Activated CD8-positive, alpha-beta memory T cell treated with anti-CD3 and anti-CD28 coated beads, Interleukin-2, amount 50 U/mL, for 4 hours (primary cell): Measurements from ENCODE around the gene SCRG1.

Experiments used
- DNase-seq: peaks from one replicate; pipeline ENCODE4 v3.0.0-alpha.2; 2020

The SCRG1 gene

DNA sequence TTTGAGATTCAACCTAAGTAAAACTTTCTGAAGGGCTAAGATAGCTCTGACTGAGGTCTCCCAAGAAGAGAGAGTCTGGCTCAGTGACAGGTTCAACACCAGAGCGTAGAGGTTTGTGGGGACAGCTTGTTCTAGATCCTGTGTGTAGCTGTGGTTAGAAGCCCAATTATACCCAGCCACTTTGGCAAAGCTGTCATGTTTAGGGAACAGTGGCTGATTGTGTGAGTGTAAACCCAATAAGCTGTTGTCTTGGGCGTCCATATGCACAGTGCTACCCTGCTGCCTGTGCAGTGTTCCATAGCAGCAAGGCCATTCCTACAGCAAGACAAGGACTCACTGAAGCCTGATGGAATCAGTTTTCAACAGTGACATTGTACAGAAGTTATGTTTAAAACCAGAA lies 11.2 kb upstream of the SCRG1 start:
- no peak for DNase-seq

DNA sequence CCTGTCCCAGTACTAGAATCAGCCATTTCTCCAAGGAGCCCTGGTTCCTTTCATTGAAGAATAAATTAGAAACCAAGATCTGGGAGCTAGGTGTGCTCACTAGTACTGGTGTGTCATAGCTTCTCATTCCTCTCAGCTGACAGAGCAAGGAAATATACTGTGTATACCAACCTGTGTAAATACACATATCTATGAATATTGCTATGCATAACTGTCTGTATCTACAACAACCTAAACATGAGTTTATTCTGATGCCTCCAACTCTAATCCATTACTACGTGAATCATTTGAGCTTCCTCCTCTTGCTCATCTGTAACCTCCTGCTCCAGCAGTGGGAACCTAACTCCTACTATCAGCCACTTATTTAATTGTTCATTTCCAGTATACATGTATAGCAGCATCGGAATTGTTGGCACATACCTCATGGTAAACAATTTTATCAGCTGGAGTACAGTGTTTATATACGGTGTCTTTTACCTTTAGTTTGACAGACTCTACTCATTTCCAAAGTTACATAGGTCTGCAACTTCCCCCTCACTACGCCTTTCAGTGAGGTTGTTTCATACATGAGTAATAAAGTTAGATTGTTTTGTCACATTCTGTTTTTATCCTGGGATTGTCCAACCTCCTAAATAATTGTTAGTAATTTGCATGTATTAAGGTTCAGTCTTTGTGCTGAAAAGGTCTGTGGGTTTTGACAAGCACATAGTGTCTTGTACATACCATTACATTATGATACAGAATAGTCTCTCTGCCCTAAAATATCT lies 7.1 kb upstream of the SCRG1 start:
- no peak for DNase-seq

DNA sequence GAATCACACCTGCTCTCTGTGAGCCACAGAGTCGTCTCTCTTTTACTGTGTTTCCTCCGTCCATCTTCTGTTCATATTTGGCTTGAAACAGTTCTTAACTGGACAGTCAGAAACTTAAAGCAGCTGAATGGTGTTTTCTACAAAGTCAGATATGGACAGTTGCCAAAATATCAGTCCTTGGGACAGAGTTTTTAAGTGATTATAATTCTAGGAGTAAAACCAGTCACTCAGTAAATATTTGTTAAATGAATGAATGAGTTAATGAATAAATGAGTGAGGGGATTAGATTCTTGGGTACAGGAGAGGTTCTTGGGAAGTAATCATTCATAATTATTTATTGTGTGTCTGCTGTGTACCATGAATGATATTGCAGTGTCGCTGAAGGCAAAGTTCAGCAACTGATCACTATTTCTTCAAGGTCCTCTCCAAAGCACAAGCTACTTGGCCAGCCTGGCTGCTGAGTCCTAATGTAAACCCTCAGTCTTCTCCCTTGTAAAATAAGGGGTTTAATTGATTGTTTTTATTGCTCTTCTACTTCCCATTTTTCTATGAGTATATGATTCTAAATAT lies 5.5 kb upstream of the SCRG1 start:
- DNase-seq: no peak

DNA sequence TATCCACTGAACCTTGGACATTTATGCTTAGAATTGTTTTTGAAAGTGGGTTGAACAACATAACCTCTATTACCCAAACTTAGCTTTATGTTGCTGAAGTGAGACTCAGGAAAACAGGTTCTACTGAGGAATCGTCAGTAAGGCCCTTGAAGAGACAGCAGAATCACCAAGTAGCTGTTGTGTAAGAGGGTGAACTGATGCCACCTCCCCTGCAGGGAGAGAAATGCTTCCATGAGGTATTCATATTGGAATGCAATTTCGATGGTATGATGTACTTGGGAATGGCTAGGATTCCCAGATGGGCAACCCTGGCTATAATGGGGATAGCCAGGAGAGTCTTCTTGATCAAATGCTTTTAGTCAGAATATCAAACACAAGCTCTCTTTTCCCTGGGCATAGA lies 4.1 kb upstream of the SCRG1 start:
- no peak for DNase-seq

DNA sequence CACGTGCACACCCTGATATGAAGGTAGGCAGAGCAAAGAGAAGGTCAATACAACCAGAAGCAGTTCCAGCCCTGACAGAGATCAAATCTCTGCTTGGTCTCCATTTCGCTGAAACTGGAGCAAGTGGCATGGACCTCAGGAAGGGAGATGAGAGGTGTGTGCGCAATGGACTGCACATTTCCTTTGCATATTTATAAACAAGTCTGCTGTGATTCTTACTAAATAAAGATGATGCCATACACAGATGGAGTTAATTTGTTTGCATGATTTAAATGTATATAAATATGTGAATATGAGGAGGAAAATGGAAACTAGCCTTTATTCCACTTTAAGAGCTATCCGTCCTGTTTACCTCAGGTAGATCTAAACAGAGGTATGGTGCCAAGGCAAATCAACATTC lies 2.1 kb upstream of the SCRG1 start:
- no peak for DNase-seq

DNA sequence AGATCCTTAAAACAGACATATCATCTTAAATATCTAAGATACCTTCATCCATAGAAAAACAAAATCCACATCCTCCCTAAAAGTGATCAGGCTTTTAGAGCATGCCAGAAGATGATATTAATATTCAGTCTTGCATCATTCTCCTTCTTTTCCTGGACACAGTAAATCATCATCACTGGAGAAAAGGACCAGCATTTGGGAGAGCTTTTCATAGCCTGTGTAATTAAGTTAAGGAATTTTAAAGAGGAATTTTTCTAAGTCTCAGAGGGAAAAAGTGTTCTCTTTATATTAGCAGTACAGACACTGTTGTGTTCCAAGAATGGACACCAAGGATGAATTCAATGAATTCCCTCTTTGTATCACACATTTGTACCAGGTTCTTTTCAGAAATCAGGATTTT lies 696 bp downstream of the SCRG1 start:
- DNase-seq: no peak

DNA sequence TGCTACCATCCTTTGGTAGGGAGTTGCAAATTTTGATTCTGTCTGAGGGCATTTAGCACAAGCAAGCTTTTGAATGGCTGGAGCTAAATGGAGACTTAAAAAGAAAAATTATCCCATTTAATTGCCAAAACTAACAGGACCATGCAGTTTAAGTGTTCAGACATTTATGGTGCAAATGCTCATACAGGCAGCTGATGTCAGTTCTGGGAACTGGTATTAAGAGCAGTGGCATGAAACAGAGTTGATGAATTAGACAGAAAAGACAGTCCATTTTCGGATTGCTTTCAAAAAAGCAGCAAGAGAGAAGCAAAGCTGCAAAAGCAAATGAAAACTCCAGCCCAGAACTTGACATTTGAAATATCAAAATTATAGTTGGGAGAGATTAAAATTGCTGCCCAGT lies 1.3 kb downstream of the SCRG1 start:
- no peak for DNase-seq

DNA sequence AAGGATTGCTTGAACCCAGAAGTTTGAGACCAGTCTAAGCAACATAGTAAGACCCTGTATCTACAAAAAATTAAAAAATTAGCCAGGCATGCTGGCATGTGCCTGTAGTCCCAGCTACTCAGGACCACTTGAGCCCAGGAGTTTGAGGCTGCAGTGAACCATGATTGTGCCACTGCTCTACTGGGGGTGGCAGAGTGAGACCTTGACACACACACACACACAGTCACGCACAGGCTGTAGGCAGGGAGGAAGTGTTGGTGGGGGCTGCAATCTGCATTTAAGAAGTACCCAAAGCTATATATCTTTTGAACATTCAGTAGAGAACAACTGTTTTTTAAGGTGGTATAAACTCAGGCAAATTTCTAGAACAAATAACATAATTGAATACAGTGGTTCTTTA lies 7.2 kb downstream of the SCRG1 start:
- DNase-seq: no peak

DNA sequence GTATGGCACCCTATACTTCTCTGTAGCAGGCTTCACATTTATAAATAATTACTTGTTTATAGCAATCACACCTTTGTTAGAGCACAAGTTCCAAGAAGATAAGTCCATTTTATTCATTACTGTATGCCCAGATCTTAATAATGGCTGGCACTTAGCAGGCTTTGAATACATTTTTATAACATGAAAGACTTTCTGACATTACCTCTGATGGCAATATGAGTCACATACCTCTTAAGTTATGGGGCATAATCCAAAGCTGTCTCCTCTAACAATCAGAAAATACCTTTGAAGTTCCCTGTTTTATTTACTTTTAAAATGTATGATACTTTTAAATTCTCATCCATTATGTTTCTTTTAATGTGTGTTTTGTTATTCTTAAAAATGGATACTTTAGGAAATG lies 12.2 kb downstream of the SCRG1 start:
- no peak for DNase-seq

DNA sequence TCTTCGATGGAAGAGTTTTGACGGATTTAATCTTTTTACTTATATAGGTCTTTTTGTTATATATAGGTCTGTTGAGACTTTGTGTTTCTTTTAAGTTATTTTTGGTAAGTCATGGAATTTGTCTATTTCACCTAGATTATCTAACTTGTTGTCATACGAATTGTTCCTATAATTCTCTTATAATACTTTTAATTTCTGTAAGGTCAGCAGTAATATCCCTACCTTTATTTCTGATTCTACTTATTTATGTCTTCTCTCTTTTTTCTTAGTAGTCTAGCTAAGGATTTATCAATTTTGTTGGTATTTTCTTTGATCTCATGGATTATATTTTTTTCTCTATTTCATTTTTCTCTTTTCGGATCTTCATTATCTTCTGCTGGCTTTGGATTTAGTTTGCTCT lies 16.6 kb downstream of the SCRG1 start:
- no peak for DNase-seq

DNA sequence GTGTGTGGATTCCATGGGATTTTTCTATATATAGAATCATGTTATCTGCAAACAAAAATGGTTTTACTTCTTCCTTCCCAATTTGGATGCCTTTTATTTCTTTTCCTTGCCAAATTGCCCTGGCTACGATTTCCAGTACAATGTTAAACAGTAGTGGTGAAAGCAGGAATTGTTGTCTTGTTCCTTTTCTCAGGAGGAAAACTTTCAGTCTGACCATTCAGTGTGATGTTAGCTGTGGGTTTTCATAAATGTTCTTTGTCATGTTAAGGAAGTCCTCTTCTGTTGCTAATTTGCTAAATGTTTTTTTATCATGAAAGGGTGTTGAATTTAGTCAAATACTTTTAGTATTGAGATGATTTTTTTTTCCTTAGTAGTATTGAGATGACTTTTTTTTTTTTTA lies 17.3 kb downstream of the SCRG1 start:
- DNase-seq: no peak

DNA sequence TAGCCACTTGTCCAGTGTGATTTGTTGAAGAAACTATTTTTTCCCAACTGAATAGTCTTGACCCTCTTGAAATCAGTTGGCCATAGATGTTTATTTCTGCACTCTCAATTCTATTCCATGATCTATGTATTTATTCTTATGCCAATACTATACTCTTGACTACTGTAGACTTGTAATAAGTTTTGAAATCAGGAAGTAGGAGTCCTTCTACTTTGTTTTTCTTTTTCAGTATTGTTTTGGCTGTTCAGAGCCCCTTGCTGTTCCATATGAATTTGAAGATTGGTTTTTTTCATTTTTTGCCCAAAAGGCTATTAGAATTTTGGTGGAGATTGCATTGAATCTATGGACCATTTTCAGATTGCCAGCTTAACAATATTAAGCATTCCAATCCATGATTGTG lies 17.9 kb downstream of the SCRG1 start:
- DNase-seq: no peak

DNA sequence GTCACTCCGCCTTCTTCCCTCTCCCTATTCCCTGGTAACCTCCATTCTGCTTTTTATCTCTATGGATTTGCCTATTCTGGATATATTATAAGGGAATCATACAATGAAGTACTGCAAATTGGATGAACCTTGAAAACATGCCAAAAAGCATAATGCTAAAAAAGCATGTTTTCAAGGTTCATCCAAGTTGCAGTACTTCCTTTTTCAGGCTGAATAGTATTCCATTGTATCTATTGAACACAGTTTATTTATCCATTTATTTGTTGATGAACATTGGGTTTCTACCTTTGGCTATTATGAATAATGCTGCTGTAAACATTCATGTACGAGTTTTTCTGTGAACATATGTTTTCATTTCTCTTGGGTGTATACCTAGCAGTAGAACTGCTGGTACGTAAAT lies 19.0 kb downstream of the SCRG1 start:
- no peak for DNase-seq

DNA sequence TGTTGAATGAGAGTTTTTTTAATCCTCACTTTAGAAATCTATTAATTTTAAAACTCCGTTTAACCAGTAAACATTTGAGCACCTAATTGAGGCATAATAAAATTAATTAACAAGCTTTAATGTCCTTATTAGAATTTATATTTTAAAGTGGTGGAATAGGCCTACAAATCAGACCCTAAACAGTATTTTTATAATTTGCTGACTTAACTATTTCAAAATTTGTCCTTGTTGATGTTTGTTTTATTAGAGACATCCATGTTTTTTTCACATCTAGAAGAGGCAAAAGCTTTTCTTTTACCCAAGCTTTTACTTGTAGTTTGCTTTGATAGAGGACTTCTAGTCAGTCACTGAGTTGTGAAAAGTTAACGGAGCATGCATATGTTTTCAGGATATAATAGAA lies 24.3 kb downstream of the SCRG1 start:
- DNase-seq: no peak

DNA sequence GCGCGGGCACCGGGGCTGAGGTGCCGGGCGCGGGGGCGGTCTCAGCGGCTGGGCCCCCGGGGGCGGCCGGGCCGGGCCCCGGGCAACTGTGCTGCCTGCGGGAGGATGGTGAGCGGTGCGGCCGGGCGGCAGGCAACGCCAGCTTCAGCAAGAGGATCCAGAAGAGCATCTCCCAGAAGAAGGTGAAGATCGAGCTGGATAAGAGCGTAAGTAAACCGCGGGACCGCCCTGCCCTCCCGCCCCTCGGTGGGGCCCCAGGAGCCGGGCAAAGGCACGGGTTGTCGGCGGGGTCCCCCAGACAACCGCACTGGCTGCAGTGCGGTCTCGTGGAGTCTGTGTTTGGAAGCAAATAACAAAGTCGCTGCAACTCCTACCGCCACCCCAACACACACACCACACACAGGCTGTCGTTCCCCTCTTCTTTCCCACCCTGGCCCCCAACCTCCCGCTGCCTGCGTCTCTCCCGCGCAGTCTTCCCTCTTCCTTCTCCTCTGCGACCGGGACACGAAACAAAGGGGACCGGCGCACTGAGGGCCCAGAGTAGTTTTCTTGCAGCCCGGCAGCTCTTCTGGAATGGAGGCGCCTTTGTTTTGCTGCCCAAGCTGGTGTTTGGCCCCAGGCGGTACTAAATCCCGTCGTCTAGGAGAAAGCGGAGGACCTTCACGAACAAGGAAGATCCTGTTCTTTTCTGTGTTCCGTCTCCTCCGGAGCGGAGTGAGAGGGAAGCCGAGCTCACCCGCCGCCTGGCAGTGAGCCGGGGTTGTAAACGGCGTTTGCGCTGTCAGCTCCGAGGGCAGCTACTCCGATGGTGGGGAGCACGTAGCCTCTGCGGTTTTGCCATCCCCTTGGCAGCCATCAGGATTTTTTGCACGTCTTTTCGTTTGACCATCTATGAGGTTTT lies 27.4 kb downstream of the SCRG1 start:
- peak; percentile 34 for DNase-seq

DNA sequence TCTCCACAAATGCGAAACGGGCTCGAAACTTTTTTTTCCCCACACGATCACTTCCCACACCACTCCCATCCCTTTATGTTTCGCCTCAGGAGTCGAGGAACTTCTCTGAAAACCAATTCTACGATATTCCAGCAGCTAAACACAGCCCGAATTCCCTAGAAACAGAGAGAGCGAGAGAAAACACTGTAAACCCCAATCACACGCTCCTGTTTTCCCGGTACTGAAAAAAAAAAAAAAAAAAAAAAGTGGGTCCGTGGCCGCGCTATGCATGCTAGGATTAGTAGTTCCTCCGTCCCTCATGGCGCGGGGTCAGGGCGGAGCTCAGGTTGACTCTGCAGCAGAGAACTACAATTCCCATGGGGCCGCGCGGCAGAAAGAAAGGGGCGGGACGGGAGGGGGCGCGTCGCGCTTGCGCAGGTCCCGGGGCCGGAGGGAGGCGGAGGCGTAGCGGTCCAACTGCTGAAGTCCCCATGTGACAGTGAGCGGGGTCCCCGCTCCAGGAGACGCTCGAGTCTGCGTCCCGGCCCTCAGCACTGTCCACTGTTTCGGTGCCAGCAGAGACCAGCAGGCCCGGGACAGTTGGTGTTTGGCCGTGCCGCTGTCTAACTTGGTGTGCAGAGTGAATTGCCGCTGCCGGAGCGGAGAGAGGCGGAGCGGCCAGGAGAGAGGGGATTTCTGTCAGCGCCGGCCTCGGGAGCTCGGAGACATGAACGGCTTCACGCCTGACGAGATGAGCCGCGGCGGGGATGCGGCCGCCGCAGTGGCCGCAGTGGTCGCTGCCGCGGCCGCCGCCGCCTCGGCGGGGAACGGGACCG lies 28.2 kb downstream of the SCRG1 start, which contains the start of gene SAP30:
TSS of gene SAP30 (plus strand) at position 478 of the 815 bp plus-strand sequence. CDS start at position 707, 229 bp downstream.
- peak; percentile 95 for DNase-seq

DNA sequence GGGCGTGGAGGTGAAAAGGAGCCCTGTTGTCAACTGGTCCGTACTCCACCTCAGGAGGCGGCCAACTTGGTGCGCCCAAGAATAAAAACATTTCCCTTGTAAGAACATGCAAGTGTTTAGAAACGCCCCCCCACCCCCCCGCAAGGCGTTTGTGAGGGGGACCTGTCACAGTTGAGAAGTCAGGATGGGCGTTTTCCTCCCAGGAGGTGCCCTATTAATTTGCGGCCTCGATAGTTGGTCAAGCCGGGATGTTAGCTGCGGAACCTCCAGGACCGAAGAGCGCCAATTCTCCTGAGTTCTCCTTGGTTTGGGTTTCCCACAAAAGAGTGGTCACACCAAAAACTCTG lies 28.8 kb downstream of the SCRG1 start:
- peak; percentile 60 for DNase-seq

DNA sequence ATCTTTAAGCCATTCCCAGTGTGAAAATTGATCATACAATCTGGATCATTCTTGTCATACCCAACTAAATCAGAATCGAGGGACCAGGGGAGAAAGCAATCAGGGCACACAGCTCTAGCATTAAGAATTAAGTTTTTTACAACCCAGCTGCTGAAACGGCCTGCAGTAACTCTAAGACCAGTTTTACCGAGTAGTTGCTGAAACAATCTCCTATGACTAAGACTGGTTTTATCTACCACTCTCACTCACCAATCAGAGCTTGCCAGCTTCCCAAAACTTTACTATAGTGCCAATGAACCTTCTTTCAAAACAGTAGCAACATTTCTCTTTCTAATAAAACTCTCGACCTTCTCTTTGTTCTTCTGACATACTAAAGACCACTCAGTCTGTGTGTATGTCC lies 31.0 kb downstream of the SCRG1 start:
- no peak for DNase-seq

DNA sequence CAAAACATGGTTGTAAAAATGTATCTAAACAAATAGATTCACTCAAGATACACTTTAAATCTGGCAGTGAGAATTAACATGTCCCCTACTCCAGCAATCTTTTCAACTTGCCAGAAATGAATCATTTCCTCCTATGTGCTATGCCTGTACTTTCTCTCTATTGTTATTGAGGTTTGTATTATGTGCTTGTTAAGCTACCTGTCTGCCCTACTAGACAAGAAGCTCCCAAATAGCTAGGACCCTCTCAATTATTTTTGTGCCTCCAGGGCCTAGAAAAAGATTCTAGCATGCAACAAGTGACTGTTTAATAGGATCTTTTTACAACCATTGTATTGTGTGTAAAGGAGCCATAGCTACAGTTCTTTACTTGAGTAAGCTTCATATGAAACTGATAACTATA lies 31.6 kb downstream of the SCRG1 start:
- no peak for DNase-seq

DNA sequence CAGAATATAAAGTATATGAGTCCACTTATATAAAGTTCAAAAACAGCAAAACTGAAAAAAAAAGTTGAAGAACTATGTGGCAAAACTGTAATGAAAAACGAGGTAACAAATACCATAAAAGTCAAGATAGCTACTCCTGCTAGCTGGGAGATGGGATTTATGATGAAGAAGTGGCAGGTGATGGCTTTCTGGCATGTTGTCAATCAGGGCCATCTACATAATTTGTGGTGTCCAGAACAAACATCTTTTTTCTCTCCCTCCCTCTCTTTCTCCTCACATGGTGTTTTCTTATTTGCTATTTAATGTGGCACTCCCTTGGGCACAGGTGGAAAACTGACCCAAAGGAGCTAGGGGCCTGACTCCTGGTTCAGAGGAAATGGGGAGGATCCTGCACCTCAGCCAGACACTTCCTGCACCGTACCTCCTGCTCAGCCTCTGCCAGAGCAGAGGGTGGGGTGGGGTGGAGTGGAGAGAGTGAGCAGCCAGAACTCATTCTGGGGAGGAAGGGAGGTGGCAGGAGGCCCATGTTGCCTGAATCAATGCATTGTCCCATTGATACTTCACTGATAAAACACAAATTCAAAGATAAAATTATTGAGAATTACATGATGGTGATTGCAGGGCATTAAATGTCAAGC lies 33.4 kb downstream of the SCRG1 start:
- DNase-seq: no peak

DNA sequence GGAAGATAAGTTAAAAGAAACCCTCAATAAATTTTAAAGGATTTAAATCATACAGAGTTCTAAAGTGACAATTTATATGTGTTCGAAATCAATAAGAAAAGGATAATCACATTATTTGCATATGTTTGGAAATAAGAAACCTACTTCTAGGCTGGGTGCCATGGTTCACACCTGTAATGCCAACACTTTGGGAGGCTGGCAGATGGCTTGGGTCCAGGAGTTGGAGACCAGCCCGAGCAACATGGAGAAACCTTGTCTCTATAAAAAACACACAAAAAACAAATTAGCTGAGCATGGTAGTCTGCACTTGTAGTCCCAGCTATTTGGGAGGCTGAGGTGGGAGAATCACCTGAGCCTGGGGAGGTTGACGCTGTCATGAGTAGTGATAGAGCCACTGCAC lies 36.2 kb downstream of the SCRG1 start:
- no peak for DNase-seq

DNA sequence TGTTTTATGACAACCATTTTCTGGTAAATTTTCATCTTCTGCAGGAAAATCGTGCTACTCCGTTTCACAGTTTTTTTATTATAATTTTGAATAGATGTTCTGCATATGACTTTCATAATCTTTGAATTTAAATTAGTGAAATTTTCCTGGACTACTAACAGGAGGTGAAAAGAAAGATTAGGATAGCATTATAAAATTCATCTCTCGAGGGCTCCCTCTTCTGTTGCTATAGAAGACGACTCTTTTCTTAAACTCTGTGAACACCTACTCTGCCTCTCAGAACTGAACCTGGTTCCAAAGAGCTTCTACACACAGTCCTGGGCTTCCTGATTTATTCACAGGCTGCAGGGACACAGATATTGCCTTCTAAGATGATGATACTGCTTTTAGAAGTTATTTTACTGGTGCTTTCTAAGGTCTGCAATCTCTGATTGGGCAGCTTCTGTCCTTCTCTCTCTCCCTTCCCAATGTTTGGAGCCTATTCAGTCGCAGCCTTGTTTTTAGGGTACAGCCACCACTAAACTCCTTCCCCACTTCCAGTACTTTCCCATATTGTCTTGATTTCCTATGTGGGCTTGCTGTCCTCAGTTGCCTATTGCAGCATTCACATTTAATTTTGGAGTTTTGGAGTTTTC lies 38.2 kb downstream of the SCRG1 start:
- no peak for DNase-seq
